Psoas muscle (tissue), 8 donors: ENCODE measurements around the gene IL36B. TPM values are rescaled to one million over a fixed set of nuclear protein-coding genes. Genes with fewer than 3 reads are reported as not detected.

Experiments
- ATAC-seq, 4 donors: fragments of 200-7000 bp; cut with Tn5 transposase; one replicate each; pipeline ENCODE4 v1.9.1; 2020; ENCODE audit warnings: moderate library complexity in 3 of 4, mild to moderate bottlenecking in 2 of 4
- DNase-seq, 2 donors: peaks; one replicate each; pipeline ENCODE4 v3.0.0-alpha.2; 2020
- H3K27ac ChIP-seq: fragments of 200-600 bp; one replicate; pipeline ENCODE4 v1.8.0; 2022
- H3K27me3 ChIP-seq, 3 donors: fragments of 200-600 bp in 1 of 3; one replicate each; pipeline versions ENCODE4 v1.6.1 to v1.8.0; 2013 to 2022; ENCODE audit warnings: low read length in 2 of 3, mild to moderate bottlenecking in 2 of 3, moderate library complexity in 1 of 3; ENCODE audit not compliant: insufficient read depth in 3 of 3
- H3K36me3 ChIP-seq, 2 donors: fragments of 200-600 bp in 1 of 2; one replicate each; pipeline versions ENCODE4 v1.6.1 to v1.8.0; 2013 to 2022; ENCODE audit warnings: low read depth in 1 of 2, mild to moderate bottlenecking in 1 of 2, moderate library complexity in 1 of 2; ENCODE audit not compliant: insufficient read depth in 1 of 2
- H3K4me1 ChIP-seq: fragments of 200-600 bp; one replicate; pipeline ENCODE4 v1.8.0; 2022
- H3K4me3 ChIP-seq: fragments of 200-600 bp; one replicate; pipeline ENCODE4 v1.8.0; 2022; ENCODE audit warnings: mild to moderate bottlenecking
- H3K9me3 ChIP-seq: fragments of 200-600 bp; one replicate; pipeline ENCODE4 v1.8.0; 2022
- WGBS, 3 donors: extraction: QIAGEN DNeasy Blood & Tissue Kit; methylation state at CpG; one replicate each; pipeline versions ENCODE4 v1.1.6 to v1.1.7; 2013; 5-methylcytosine and 5-hydroxymethylcytosine counted together
- intact Hi-C, 2 donors: fragments of 100-400 bp; cut with DNase I; formaldehyde crosslinking; loops; one replicate each; pipeline versions ENCODE4 v1.11.0 to v1.14.2; 2022
- polyA plus RNA-seq, 3 donors: library from polyadenylated mRNA; stranded (reverse); fragments of 200-250 nt; gene quantifications; one replicate each; pipeline ENCODE4 v1.2.3, GENCODE V29; 2013
- total RNA-seq, 4 donors: library from RNA; stranded (reverse); fragmentation: NEBNext Ultra II Directional in 2 of 4; extraction: Animal tissue kit (Norgen Biotek cat#: 25700) in 2 of 4; gene quantifications; one replicate each; pipeline versions ENCODE4 v1.2.1 to v1.2.4, GENCODE V29; 2021 to 2023
- TF ChIP-seq, protein P1 (sequence below): fragments of 200-600 bp; IDR thresholded peaks from one replicate; pipeline ENCODE4 v1.8.0; 2022; ENCODE audit warnings: antibody characterized with exemption
- donor health status: healthy with polysubstance abuse.
- donor health status: DM: no; HTN: no; CAD: no; lungs with moderate emphysema.
- donor health status: Bipolar disorder and iron deficiency.
- donor health status: healthy.
- donor health status: DM: yes; HTN: yes; CAD: no.
- donor health status: DM: no; HTN: no; CAD: no.
- donor health status: DM: no; HTN: no; CAD: no.
- donor health status: DM: yes; HTN: yes; CAD: no.

Gene IL36B
- total and polyA plus RNA-seq, 7 donors = not detected

DNA sequence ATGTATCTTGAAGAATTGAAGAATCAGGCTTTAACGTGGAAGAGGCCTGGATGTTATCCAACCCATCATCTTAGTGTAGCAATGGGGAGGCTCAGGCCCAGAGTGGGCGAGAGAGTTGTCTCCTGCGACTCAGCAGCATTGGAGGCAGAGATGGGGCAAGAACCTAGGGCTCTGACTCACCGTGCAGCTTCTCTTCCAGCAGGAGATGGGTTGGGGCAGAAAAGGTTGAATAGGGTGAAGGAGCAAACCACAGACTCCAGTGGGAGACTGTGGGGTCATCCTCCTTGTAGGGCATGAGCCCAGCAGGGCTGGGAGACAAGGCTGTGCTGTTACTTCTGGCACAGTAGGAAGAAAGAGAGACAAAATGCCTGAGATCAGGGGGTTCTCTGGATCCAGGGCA, 7.7 kb upstream of the IL36B start:
- no peaks in the 10 kb centered on the region for H3K9me3 ChIP-seq
- no peaks in the 10 kb centered on the region for H3K36me3 ChIP-seq
- no peaks in the 10 kb centered on the region for H3K4me1 ChIP-seq
- DNase-seq (no peak), ATAC-seq (no peak)
- TF ChIP-seq, protein P1, sequence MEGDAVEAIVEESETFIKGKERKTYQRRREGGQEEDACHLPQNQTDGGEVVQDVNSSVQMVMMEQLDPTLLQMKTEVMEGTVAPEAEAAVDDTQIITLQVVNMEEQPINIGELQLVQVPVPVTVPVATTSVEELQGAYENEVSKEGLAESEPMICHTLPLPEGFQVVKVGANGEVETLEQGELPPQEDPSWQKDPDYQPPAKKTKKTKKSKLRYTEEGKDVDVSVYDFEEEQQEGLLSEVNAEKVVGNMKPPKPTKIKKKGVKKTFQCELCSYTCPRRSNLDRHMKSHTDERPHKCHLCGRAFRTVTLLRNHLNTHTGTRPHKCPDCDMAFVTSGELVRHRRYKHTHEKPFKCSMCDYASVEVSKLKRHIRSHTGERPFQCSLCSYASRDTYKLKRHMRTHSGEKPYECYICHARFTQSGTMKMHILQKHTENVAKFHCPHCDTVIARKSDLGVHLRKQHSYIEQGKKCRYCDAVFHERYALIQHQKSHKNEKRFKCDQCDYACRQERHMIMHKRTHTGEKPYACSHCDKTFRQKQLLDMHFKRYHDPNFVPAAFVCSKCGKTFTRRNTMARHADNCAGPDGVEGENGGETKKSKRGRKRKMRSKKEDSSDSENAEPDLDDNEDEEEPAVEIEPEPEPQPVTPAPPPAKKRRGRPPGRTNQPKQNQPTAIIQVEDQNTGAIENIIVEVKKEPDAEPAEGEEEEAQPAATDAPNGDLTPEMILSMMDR = no peak
- H3K4me3 ChIP-seq = no peak overlapping the region
- no peak overlapping the region for H3K27ac ChIP-seq
- H3K27me3 ChIP-seq = peaks cover 0 to 6% (median 4%) of the 10 kb centered on the region in 3 donors
- intact Hi-C loops = no loop called here
- WGBS, 3 donors = 71 to 78% (median 73%) methylated on average over 4 of the region's 4 CpGs

DNA sequence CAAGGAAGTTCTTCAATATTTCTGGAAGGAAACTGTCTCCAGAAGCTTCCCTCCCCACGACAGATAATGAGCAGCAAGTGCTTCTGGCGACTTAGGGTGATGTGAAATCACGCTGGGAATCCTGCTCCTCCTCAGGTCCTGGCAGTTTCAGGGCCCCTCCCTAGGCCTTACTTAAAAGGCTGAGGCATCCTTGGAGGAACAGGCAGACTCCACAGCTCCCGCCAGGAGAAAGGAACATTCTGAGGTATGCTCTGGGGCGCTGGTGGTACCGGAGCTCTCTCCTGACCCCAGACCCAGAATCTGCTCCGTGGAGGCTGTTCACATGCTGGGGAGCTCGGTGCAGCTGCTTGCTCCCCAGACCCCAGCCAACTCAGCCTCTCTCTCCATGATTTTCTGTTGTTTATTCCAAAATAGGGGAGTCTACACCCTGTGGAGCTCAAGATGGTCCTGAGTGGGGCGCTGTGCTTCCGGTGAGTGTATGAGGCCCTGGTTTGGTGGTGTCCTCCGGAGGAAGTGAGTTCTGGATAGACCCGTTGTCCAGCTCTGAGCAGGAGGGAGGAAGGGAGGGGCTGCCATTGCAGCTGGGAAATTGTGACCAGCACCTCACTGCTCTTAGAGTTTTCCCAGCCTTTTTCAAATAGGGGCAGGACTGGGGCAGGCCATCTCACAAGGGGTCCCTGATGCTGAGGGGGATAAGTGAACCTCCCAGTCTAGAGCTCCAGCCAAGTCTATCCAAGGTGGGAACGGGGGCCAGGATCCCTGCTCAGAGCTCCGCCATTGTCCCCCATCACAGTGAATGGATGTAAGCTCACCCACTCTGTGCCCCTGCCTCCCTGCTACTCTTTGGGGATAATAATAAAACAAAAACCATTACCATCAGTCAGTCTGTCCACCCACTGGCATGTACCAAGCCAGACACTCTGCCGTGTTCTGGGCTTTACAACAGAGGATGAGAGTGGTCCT, 6.6 kb upstream of the IL36B start, which contains the start of gene IL36RN:
Gene IL36RN (plus strand): TSS at position 201 of the 963 bp plus-strand sequence. CDS start 241 bp downstream, at position 442.
- DNase-seq = no peak
- Histone ChIP-seq H3K9me3 (no peaks in the 10 kb centered on the region), H3K4me1 (no peaks in the 10 kb centered on the region), H3K4me3 (no peak within 1 kb of the TSS), H3K27ac (no peak within 1 kb of the TSS), H3K27me3 (peaks cover 0 to 6% (median 4%) of the 10 kb centered on the region in 3 donors), H3K36me3 (no peaks in the 10 kb centered on the region)
- no peak for ATAC-seq
- 67 to 70% (median 69%) methylated on average over 15 of the region's 15 CpGs for WGBS, 3 donors
- intact Hi-C loops = no loop called here
- TF ChIP-seq, protein P1 = no peak

- Histone ChIP-seq H3K36me3 (no peaks in the 10 kb centered on the region), H3K27ac (no peak overlapping the region), H3K9me3 (no peaks in the 10 kb centered on the region), H3K27me3 (peaks cover 0 to 1% (median 0%) of the 10 kb centered on the region in 3 donors), H3K4me1 (no peaks in the 10 kb centered on the region), H3K4me3 (no peak overlapping the region)
- ATAC-seq (no peak), DNase-seq (no peak)
- WGBS, 3 donors = 43 to 74% (median 58%) methylated on average over 2 of the region's 2 CpGs
- TF ChIP-seq, protein P1 = no peak
- intact Hi-C loops = no loop called here
Observed at GRCh38 chr2:113058411-113058994, 5.8 kb upstream of the IL36B start.

- no peak overlapping the region for H3K27ac ChIP-seq
- 45 to 54% (median 51%) methylated on average over 1 of the region's 1 CpG for WGBS, 3 donors
Observed at GRCh38 chr2:113057117-113057516, 4.5 kb upstream of the IL36B start.

More at GRCh38 chr2:113057117-113057516, 4.5 kb upstream of the IL36B start:
- ATAC-seq (no peak), DNase-seq (no peak)
- intact Hi-C loops = no loop called here
- Histone ChIP-seq H3K36me3 (no peaks in the 10 kb centered on the region), H3K4me3 (no peak overlapping the region), H3K27me3 (peaks cover 0 to 1% (median 0%) of the 10 kb centered on the region in 3 donors), H3K9me3 (no peaks in the 10 kb centered on the region), H3K4me1 (no peaks in the 10 kb centered on the region)
- TF ChIP-seq, protein P1 = no peak
